HG03060 (cell line): Measurements from ENCODE around the gene UBE3B.
A peak's percentile ranks its signal among the peaks of the same experiment; 100 is the strongest.

Experiments
- ATAC-seq: cut with Tn5 transposase; IDR thresholded peaks from one replicate; pipeline ENCODE4 v1.9.1; 2021; ENCODE audit warnings: low read depth, moderate number of reproducible peaks; ENCODE audit not compliant: unreplicated experiment

The UBE3B gene

GRCh38 chr12:109566424-109566823 is 89.0 kb downstream of the UBE3B start:
- ATAC-seq: no peak

- ATAC-seq: no peak
Observed at GRCh38 chr12:109567296-109567695, 89.9 kb downstream of the UBE3B start.

- no peak for ATAC-seq
Observed at GRCh38 chr12:109567967-109568366, 90.5 kb downstream of the UBE3B start.

GRCh38 chr12:109568486-109568885 is 91.1 kb downstream of the UBE3B start:
- ATAC-seq: no peak

GRCh38 chr12:109571773-109572505 is 94.5 kb downstream of the UBE3B start:
- no peak for ATAC-seq

GRCh38 chr12:109572506-109572845 is 95.0 kb downstream of the UBE3B start:
- ATAC-seq: no peak

GRCh38 chr12:109573029-109573913 is 95.8 kb downstream of the UBE3B start, which contains the start of the genes MMAB and MVK:
Gene MMAB, minus strand, starts transcription at chr12:109573504. Its CDS starts 24 bp downstream, at chr12:109573480.
Gene MVK, plus strand, starts transcription at chr12:109573794. Its CDS starts 1,029 bp downstream, at chr12:109574823.
- ATAC-seq: peak; percentile 89

- no peak for ATAC-seq
Observed at GRCh38 chr12:109573914-109574244, 96.4 kb downstream of the UBE3B start.

- no peak for ATAC-seq
Observed at GRCh38 chr12:109575683-109576082, 98.2 kb downstream of the UBE3B start.

GRCh38 chr12:109577311-109577710 is 99.9 kb downstream of the UBE3B start:
- ATAC-seq: no peak

GRCh38 chr12:109578330-109578927 is 101.0 kb downstream of the UBE3B start:
- ATAC-seq: no peak

GRCh38 chr12:109579639-109580038 is 102.2 kb downstream of the UBE3B start:
- no peak for ATAC-seq

- ATAC-seq: no peak
Observed at GRCh38 chr12:109580272-109580671, 102.8 kb downstream of the UBE3B start.

GRCh38 chr12:109580684-109581333 is 103.4 kb downstream of the UBE3B start:
- no peak for ATAC-seq

GRCh38 chr12:109581334-109581691 is 103.9 kb downstream of the UBE3B start:
- no peak for ATAC-seq

GRCh38 chr12:109581856-109582255 is 104.4 kb downstream of the UBE3B start:
- no peak for ATAC-seq

GRCh38 chr12:109582636-109583035 is 105.2 kb downstream of the UBE3B start:
- no peak for ATAC-seq

GRCh38 chr12:109583733-109584132 is 106.3 kb downstream of the UBE3B start:
- ATAC-seq: no peak
